ENCODE results near the gene CSNK1G2. TPM values are rescaled to one million over a fixed set of nuclear protein-coding genes. Genes with fewer than 3 reads are reported as not detected.

CSNK1G2 gene
- total and polyA plus RNA-seq, 2 of the 13 experiments (the other 11 are each of a cell fraction or from before 2014, with no cell fraction given), result 53.8 to 72.5 TPM

GRCh38 chr19:1901940-1902404 is 39.0 kb upstream of the CSNK1G2 start (continued):
- TF ChIP-seq PREB (CRISPR knock-in tag; IDR thresholded peaks at IDR 0.05) (no peak), ZNF264 (CRISPR knock-in tag; IDR thresholded peaks at IDR 0.05) (0 out of 2 replicates have a peak, but pooled peaks have one; percentile 32), SNAPC5 (CRISPR knock-in tag; IDR thresholded peaks at IDR 0.05; ENCODE audit: borderline replicate concordance) (no peak), HDAC2 (CRISPR knock-in tag; IDR thresholded peaks at IDR 0.05) (peak; percentile 50; the same call in 1 of the 2 replicates), ZNF646 (CRISPR knock-in tag; IDR thresholded peaks at IDR 0.05) (no peak), CREM (IDR thresholded peaks at IDR 0.05) (no peak), CREM (CRISPR knock-in tag; IDR thresholded peaks at IDR 0.05) (no peak), ATF4 (CRISPR knock-in tag; IDR thresholded peaks at IDR 0.05) (no peak), ZNF777 (CRISPR knock-in tag; IDR thresholded peaks at IDR 0.05) (peak; percentile 47; the same call in 1 of the 2 replicates), ZSCAN5A (CRISPR knock-in tag; IDR thresholded peaks at IDR 0.05; ENCODE audit: borderline replicate concordance) (no peak), ZNF788 (CRISPR knock-in tag; IDR thresholded peaks at IDR 0.05; ENCODE audit: borderline replicate concordance) (peak; percentile 52; the same call in 1 of the 2 replicates), MAFK (conservative IDR thresholded peaks at IDR 0.05 in 1 of 2, IDR thresholded peaks at IDR 0.05 in 1 of 2; ENCODE audit: low read length in 2 of 2) (no peak), TBX2 (CRISPR knock-in tag; IDR thresholded peaks at IDR 0.05; ENCODE audit: borderline replicate concordance) (peak; percentile 59), ZNF569 (CRISPR knock-in tag; IDR thresholded peaks at IDR 0.05; ENCODE audit: borderline replicate concordance) (no peak), XRCC5 (optimal IDR thresholded peaks at IDR 0.05; ENCODE audit: low read length) (no peak)
